PFSK-1 (cell line): Measurements from ENCODE around the gene PPP1R3D.

Experiments
- POLR2AphosphoS5 ChIP-seq: IDR thresholded peaks from 2 replicates; pipeline ENCODE4 v1.6.1; 2012; ENCODE audit warnings: low read depth, mild to moderate bottlenecking, control low read depth, low read length, moderate library complexity
- SIN3A ChIP-seq: IDR thresholded peaks from 2 replicates; pipeline ENCODE4 v1.6.1; 2012; ENCODE audit warnings: mild to moderate bottlenecking, low read length, moderate library complexity, borderline replicate concordance; ENCODE audit not compliant: insufficient read depth
- TF ChIP-seq, protein P1 (sequence below), 2 experiments: IDR thresholded peaks; 2 replicates each; pipeline versions ENCODE4 v1.6.1 to v1.8.0; 2011 to 2012; ENCODE audit warnings: low read depth in 2 of 2, low read length in 2 of 2, control low read depth in 1 of 2, inconsistent platforms in 1 of 2, mild to moderate bottlenecking in 1 of 2, moderate library complexity in 1 of 2; ENCODE audit not compliant: insufficient read depth in 1 of 2

DNA sequence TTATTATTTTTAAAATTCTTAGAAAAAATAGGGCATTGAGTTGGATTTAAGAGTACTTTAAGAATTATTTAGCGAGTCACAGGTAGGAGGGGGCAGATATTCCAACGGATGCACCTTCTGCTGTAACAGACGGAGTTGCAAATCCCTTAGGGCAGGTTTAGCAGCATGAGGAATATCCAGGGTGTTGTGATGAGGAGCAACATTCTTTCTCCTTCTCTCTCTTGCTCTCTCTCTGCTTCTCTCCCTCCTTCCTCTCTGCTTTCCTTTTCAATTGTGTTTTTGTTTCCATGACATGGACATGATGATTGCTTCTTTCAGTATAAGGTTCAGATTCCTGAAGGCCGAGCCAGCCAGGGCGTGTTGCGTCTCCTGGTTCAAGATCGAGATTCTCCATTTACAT is 47.0 kb upstream of the PPP1R3D start:
- TF ChIP-seq, protein P1, sequence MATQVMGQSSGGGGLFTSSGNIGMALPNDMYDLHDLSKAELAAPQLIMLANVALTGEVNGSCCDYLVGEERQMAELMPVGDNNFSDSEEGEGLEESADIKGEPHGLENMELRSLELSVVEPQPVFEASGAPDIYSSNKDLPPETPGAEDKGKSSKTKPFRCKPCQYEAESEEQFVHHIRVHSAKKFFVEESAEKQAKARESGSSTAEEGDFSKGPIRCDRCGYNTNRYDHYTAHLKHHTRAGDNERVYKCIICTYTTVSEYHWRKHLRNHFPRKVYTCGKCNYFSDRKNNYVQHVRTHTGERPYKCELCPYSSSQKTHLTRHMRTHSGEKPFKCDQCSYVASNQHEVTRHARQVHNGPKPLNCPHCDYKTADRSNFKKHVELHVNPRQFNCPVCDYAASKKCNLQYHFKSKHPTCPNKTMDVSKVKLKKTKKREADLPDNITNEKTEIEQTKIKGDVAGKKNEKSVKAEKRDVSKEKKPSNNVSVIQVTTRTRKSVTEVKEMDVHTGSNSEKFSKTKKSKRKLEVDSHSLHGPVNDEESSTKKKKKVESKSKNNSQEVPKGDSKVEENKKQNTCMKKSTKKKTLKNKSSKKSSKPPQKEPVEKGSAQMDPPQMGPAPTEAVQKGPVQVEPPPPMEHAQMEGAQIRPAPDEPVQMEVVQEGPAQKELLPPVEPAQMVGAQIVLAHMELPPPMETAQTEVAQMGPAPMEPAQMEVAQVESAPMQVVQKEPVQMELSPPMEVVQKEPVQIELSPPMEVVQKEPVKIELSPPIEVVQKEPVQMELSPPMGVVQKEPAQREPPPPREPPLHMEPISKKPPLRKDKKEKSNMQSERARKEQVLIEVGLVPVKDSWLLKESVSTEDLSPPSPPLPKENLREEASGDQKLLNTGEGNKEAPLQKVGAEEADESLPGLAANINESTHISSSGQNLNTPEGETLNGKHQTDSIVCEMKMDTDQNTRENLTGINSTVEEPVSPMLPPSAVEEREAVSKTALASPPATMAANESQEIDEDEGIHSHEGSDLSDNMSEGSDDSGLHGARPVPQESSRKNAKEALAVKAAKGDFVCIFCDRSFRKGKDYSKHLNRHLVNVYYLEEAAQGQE (IDR thresholded peaks at IDR 0.05; ENCODE audit: insufficient read depth in 1 of 2, low read depth in 2 of 2, low read length in 2 of 2) = no peak
- no peak for TF ChIP-seq POLR2AphosphoS5
- no peak for TF ChIP-seq SIN3A
